GM19372 (cell line): Measurements from ENCODE around the gene XXYLT1.

Experiments used
- ATAC-seq: cut with Tn5 transposase; IDR thresholded peaks from one replicate; pipeline ENCODE4 v1.9.1; 2021; ENCODE audit warnings: mild to moderate bottlenecking, low read depth, moderate library complexity; ENCODE audit not compliant: unreplicated experiment

The XXYLT1 gene

GRCh38 chr3:195071916-195072820, 198.8 kb downstream of the XXYLT1 start:
- no peak for ATAC-seq

DNA sequence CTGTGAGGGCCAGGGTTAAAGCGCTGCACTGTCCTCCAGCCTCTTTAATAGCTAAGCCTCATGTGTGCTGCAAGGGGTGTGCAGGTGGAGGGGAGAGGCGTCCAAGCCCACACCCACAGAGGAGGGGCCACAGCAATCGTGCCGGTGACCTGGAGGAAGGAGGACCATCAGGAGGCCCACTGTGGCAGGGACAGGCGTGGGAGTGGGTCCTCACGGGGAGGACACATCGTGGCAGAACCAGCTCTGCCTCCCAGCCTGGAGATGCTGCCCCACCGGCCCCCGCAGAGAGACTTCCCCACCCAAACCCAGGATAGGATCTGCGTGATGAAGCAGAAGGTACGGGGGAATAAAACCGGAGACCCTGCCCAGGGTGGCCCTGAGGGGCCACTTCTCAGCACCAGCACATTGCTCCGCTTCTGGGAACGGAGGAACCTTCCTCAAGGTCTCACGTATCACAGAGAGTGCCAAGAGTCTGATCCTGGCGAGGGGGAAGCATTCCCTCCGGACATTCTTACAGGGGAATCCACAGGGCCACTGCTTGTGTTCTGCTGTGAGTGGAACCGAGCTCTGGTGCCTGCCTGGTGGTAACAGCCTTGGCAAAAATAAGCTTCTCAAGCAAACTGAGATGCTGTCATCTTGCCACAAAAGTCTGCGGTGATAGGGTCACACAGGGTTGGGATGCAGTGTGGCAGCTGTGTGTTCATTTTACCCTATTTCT, 199.8 kb downstream of the XXYLT1 start:
- no peak for ATAC-seq

GRCh38 chr3:195070336-195070735, 200.6 kb downstream of the XXYLT1 start:
- ATAC-seq, result no peak

DNA sequence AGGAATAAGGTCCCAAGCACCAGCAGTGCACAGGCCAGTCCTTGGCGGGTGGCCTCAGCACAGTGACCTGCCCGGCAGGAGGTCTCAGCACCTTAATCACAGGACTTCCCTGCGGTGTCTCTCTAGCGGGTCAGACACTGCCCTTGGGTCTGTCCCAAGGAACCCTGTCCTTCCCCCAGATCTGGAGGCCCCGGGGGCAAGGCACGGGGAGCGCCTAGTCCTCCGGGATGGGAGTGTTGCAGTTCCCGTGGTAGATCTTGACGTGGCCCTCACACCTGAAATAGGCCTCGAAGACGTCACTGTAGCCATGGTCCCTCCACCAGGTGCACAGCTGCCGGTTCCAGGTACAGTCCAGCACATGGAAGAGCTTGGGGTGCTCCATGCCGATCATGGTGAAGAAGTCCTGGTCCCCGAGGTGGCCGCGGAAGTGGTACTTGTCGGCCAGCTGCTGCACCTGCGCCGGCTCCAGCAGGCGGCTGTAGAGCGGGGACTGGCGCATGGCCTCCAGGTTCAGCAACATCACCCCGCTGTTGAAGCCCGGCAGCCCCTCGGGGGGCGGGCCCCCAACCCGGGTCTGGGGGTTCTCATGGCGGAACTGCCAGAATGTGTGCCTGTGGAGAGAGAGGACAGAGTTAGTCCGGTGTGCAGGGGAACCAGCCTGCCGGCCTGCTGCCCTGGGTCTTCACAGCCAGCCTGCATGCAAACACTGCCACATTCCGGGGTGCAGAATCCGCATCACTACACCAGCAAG, 201.3 kb downstream of the XXYLT1 start:
- no peak for ATAC-seq

DNA sequence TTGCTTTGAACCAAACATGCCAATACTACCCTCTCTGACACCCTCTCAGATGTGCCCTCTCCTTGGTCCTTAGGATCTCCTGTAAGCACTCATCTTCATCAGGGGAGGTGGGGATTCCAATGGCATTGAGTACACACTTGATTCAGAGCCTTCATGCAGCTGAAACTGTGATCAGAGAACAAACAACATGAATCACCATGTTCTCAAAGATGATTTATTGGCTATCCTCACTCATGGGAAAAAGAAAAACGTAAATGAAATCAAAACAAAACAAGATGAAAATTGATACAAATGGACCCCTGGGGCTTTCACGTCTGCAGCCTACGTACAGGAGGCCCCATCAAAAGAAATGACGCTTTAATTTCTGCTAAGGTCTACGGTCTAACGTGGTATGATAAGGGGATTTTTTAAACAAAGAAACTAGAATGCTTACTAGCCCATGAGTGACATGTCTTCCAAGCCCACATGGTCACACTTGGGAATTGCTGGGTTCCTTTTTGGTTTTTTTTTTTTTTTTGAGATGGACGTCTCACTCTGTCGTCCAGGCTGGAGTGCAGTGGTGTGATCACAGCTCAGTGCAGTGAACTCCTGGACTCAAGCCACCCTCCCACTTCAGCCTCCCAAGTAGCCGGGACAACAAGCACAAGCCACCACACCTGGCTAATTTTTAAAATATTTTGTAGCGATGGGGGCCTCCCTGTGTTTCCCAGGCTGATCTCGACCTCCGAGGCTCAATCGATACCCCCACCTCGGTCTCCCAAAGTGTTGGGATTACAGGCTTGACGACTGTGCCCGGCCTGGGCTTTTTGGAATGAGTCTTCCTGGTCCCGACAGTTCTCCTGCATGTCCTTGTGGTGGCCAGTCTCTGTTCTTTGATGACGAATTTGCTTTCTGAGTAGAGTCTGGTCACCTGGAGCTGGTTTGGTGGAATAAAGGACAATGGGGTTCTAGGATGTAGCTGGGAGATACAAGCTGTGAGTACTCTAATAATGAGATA, 202.6 kb downstream of the XXYLT1 start:
- no peak for ATAC-seq

DNA sequence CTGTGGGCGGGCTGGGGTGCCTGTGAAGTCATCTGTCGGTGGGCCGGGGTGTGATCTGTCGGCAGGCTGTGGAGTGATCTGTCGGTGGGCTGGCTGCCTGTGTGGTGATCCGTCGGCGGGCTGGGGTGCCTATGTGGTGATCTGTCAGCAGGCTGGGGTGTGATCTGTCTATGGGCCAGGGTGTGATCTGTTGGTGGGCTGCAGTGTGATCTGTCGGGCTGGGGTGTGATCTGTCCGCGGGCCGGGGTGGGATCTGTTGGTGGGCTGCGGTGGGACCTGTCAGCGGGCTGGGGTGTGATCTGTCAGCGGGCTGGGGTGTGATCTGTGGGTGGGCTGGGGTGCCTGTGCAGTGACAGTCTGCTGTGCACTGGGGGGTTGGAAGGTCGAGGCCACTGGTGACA, 204.5 kb downstream of the XXYLT1 start:
- no peak for ATAC-seq

DNA sequence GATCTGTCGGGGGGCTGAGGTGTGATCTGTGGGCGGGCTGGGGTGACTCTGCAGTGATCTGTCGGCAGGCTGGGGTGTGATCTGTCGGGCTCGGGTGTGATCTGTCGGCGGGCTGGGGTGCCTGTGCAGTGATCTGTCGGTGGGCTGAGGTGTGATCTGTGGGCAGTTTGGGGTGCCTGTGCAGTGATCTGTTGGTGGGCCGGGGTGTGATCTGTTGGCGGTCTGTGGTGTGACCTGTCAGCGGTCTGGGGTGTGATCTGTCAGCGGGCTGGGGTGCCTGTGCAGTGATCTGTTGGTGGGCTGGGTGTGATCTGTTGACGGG, 205.1 kb downstream of the XXYLT1 start:
- no peak for ATAC-seq

GRCh38 chr3:195065142-195065863, 205.7 kb downstream of the XXYLT1 start:
- ATAC-seq, result no peak

GRCh38 chr3:195064300-195064931, 206.5 kb downstream of the XXYLT1 start:
- ATAC-seq, result no peak

DNA sequence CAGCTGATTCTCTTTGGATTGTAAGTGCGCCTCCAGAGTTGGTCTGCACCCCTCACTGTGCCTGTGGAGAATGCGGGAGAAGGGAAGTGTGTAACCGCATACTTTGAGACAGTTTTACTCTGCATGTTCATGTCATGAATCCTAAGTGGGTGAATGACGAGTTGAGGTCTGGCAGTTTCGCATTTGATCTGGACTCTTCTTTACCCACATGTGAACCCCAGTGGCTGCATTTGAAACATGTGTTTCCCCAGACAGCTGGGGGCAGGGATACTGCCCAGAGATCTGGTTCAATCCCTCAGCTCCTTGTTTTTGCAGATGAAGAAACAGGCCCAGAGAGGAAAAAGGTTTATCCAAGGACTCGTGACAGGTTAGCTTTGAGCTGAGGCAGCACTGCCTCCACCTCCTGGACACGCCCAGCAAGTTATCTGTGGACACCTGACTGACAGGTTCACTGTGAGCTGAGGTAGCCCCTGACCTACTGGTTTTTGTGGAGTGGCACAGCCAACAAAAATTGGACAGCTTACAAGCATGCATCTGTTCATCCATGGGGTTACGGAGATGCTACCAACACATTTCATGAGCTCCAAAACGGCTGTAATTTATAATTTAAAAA, 207.3 kb downstream of the XXYLT1 start:
- ATAC-seq, result no peak

- no peak for ATAC-seq
Observed at GRCh38 chr3:195062866-195063540, 208.0 kb downstream of the XXYLT1 start.

- ATAC-seq, result no peak
Observed at GRCh38 chr3:195061756-195062655, 209.0 kb downstream of the XXYLT1 start.

- no peak for ATAC-seq
Observed at GRCh38 chr3:195060531-195061291, 210.2 kb downstream of the XXYLT1 start.

DNA sequence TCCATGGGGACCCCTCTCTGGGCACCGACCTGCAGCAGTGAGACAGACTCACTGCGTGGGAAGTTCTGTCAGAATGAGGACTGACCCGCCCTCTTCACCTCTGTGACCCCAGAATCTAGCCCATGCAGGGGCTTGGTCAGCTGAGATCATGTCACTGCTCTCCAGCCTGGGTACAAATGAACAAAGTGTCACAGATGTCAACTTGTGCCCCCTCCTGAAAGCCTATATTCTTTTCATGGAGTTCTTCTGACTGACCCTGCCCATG, 210.8 kb downstream of the XXYLT1 start:
- ATAC-seq, result no peak

- no peak for ATAC-seq
Observed at GRCh38 chr3:195059471-195060216, 211.3 kb downstream of the XXYLT1 start.

GRCh38 chr3:195059006-195059350, 212.0 kb downstream of the XXYLT1 start:
- no peak for ATAC-seq
